GM20000 (cell line): Measurements from ENCODE around the gene TAS2R31.
A peak's percentile ranks its signal among the peaks of the same experiment; 100 is the strongest.
"Not testable (repeated sequence)": the region's sequence is repeated elsewhere in the genome, so short reads cannot be mapped to it uniquely, and the experiment has no call there.

ENCODE experiments used
- DNase-seq: peaks from one replicate; pipeline ENCODE4 v3.0.0; 2012; ENCODE audit warnings: low spot score
- CTCF ChIP-seq: IDR thresholded peaks from 2 replicates; pipeline ENCODE4 v1.5.1; 2012; ENCODE audit warnings: mild to moderate bottlenecking, control low read depth; ENCODE audit errors: extremely low read depth, missing control alignments

TAS2R31 gene

GRCh38 chr12:11031307-11031706, at the start of gene TAS2R31:
TAS2R31 (minus strand) TSS chr12:11031407; CDS start chr12:11031335, 72 bp downstream.
- no peak for DNase-seq
- TF ChIP-seq CTCF: no peak

GRCh38 chr12:11078246-11078645, 47.0 kb upstream of the TAS2R31 start:
- DNase-seq: no peak
- TF ChIP-seq CTCF: no peak

- DNase-seq: peak; percentile 7
- no peak for TF ChIP-seq CTCF
These were observed 44.4 kb upstream of the TAS2R31 start for GRCh38 chr12:11075642-11076041.

- no peak for DNase-seq
- TF ChIP-seq CTCF: no peak
These were observed 40.2 kb upstream of the TAS2R31 start for GRCh38 chr12:11071414-11071813.

- DNase-seq: no peak
- no peak for TF ChIP-seq CTCF
These were observed 39.8 kb upstream of the TAS2R31 start for GRCh38 chr12:11070999-11071398.

- TF ChIP-seq CTCF: no peak
- no peak for DNase-seq
These were observed 38.7 kb upstream of the TAS2R31 start for GRCh38 chr12:11069854-11070365.

- TF ChIP-seq CTCF: no peak
- no peak for DNase-seq
These were observed 36.3 kb upstream of the TAS2R31 start for GRCh38 chr12:11067514-11067913.

- DNase-seq: not testable (repeated sequence)
These were observed 31.0 kb upstream of the TAS2R31 start, which contains the start of gene TAS2R46 for GRCh38 chr12:11062194-11062593. TAS2R46 (minus strand) TSS chr12:11062294; CDS start chr12:11062294, 0 bp downstream.
